ENCODE data around the gene SPIRE2. TPM values are rescaled to one million over a fixed set of nuclear protein-coding genes. Genes with fewer than 3 reads are reported as not detected.

Gene SPIRE2
- total RNA-seq, 4 donors from 2014 or later = 1.1 to 5.1 (median 3.0) TPM

DNA sequence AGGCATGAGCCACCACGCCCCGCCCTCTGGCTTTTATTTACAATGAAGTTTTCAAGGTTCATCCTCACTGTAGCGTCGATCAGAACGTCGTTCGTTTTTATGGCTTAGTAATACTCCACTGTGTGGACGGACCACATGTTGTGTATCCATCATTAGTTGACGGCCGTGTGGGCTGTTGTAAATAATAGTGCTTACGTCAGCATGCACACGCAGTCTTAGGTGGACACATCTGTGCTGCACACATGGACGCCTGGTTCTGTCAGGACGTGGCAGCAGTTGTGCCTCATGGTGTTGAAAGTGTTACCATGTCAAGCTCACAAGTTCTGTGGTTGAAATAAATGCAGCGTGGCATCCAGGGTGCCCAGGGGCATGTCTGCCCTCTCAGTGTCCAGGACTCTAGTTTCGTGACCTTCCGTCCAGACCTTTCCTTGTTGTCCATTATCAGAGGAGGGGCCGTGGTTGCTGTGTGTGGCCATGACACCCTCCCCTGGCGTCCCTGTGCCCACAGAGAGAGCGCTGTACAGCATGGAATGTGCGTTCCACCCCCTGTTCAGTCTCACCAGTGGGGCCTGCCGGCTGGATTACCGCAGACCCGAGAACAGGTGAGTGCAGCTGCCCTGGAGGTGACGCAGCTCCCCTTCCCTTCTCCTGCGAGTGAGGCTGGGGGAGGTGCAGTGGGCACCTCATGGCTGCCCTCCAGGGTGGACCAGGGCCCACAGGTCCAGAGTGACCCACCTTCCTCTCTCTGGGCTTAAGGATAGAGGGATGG is 67.4 kb downstream of the SPIRE2 start:
- TF ChIP-seq, protein P1, sequence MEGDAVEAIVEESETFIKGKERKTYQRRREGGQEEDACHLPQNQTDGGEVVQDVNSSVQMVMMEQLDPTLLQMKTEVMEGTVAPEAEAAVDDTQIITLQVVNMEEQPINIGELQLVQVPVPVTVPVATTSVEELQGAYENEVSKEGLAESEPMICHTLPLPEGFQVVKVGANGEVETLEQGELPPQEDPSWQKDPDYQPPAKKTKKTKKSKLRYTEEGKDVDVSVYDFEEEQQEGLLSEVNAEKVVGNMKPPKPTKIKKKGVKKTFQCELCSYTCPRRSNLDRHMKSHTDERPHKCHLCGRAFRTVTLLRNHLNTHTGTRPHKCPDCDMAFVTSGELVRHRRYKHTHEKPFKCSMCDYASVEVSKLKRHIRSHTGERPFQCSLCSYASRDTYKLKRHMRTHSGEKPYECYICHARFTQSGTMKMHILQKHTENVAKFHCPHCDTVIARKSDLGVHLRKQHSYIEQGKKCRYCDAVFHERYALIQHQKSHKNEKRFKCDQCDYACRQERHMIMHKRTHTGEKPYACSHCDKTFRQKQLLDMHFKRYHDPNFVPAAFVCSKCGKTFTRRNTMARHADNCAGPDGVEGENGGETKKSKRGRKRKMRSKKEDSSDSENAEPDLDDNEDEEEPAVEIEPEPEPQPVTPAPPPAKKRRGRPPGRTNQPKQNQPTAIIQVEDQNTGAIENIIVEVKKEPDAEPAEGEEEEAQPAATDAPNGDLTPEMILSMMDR (IDR thresholded peaks at IDR 0.05; ENCODE audit: low read depth) = no peak

DNA sequence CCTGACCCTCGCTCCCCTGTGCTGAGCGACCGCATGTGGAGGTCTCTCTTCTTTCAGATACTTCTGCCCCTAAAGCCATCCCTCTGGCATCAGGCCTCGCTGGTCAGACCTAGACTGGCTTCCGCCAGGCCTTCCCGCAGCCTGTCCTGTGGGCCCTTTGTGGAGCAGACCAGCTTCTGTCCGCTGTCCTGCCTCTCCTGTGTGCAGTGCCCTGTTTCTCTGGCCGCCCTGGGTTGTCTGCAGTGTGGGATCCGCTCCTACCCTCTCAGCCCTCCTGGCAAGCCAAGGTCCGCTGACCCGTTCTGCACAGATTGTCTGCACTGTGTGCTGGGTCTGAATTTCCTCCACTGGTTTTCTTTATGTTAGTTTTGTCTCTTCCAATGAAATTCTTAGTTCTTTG is 68.9 kb downstream of the SPIRE2 start:
- TF ChIP-seq, protein P1 (IDR thresholded peaks at IDR 0.05; ENCODE audit: low read depth) = no peak

DNA sequence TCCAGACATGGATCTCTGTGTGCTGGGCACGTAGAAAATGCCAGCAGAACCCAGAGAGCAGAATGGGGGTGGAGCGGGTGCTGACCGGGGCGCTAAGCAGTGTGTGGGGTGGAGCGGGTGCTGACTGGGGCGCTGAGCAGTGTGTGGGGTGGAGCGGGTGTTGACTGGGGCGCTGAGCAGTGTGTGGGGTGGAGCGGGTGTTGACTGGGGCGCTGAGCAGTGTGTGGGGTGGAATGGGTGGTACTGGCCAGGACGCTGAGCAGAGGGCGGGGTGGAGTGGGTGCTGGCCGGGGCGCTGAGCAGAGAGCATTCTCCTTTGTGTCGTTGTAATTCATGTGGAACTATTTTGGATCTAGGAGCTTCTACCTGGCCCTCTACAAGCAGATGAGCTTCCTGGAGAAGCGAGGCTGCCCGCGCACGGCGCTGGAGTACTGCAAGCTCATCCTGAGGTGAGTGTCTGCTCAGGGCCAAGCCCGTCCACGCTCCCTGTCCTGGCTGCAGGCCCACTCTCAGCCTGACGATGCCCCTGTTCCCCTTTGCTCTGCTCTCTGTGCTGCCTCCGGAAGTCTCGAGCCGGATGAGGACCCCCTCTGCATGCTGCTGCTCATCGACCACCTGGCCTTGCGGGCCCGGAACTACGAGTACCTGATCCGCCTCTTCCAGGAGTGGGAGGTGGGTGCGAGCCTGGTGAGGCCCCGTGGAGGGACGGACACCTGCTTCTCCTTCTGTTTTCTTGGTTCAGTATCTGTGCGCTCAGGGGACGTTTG is 70.1 kb downstream of the SPIRE2 start:
- TF ChIP-seq, protein P1 (IDR thresholded peaks at IDR 0.05; ENCODE audit: low read depth) = no peak

DNA sequence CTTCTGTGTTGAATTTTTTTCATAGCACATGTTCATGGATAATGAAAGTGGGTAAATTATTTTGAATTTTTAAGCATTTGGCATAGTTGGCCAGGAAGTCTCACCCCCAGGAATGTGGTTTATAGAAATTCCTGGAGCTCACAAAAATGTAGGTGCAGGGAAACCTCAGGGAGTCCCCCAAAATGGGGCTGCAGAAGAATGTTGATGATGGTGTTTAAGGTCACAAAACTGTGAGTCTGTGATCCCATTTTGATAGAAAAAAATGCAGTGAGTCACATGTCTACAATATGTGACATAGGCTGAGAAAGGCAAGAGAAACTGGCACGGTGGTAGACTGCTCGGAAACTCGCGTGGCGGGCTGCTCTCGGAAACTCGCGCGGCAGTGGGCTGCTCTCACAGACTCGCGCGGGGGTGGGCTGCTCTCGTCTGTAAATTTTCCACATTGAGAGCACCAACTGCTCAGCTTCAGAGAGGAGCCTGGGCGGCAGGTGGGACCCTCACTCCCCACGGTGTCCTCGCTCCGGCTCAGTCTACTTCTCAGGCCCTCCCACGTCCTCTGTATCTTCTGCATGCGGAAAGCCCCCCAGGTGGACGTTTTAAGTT is 71.7 kb downstream of the SPIRE2 start:
- TF ChIP-seq, protein P1 (IDR thresholded peaks at IDR 0.05; ENCODE audit: low read depth) = no peak

DNA sequence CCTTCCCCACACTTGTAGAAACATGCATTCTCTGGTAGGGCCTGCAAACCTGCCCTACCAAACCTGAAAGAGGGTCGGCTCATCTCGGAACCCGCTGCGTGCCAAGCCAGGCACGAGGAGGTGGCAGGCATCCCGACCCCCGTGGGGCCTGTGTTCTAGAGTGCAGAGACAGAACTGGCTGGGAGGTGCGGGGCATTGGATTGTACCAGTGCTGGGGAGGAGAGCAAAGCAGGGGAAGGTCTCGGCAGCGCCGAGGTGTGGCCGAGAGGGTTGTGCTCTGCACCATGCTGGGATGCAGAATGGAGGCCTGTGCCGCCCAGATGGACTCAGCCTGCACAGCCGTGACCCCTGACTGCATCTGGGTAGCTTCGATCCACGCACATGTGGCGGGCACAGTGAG is 72.6 kb downstream of the SPIRE2 start:
- TF ChIP-seq, protein P1 (IDR thresholded peaks at IDR 0.05; ENCODE audit: low read depth) = no peak

DNA sequence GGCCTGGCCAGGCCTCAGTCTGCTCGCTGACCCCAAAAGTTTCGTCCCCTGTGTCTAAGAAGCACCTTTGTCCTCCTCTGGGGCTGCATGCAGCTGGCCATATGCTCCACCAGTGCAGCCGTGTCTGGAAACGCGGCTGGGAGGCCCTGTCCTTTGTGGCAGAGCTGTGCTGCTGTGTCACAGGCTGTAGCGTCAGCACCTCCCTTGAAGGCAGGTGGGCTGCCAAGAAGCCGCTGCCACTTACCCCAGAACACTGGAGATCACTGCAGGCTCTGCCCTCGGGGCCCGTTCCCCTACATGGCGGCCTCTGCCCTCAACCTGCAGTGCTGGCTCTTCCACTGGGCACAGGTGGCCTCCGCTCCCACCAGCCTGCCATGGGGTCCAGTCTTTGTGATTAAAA is 74.7 kb downstream of the SPIRE2 start:
- TF ChIP-seq, protein P1 (IDR thresholded peaks at IDR 0.05; ENCODE audit: low read depth) = no peak

DNA sequence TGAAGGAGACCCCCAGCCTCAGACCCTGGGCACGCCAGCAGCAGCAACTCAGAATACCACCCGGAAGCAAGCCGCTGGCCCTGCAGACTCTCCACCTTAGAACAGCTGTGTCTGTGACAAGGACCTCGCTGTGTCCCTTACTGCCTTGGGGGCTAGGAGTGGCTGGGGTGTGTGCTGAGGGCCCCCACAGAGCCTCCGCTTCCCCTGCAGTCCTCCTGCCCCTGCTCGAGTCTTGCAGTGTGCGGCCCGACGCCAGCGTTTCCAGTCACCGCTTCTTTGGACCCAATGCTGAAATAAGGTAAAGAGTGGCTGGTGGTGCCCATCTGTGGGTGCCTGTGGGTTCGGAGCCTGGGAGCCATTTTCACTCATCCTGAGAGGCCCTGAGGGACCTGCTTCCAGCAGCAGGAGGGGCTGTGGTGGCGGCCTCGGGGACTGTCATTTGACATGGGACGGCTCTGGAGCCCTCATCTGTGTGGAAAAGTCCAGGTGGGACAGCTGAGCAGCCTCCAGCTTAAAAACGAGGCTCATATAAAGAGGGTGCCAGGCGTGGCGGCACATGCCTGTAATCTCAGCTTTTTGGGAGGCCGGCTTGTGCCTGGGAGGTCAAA is 75.7 kb downstream of the SPIRE2 start:
- TF ChIP-seq, protein P1 (IDR thresholded peaks at IDR 0.05; ENCODE audit: low read depth) = no peak
